PC-3 (cell line): ENCODE measurements around the gene PTPRD.

Experiments
- CTCF ChIP-seq: fragments of 300-600 bp; sonication (generic); conservative IDR thresholded peaks from 2 replicates; pipeline ENCODE4 v1.5.1; 2017; ENCODE audit warnings: antibody characterized with exemption, low read depth, mild to moderate bottlenecking, low read length
- EZH2phosphoT487 ChIP-seq: fragments of 300-600 bp; sonication (generic); IDR thresholded peaks from 2 replicates; pipeline ENCODE4 v1.6.1; 2018; ENCODE audit warnings: mild to moderate bottlenecking, antibody characterized with exemption, low read length, borderline replicate concordance

GRCh38 chr9:10371824-10372223 is 241.0 kb downstream of the PTPRD start:
- TF ChIP-seq CTCF, result no peak
- TF ChIP-seq EZH2phosphoT487, result no peak
